ENCODE measurements around the gene DUSP3. TPM values are rescaled to one million over a fixed set of nuclear protein-coding genes. Genes with fewer than 3 reads are reported as not detected.
"Not testable (repeated sequence)": the region's sequence is repeated elsewhere in the genome, so short reads cannot be mapped to it uniquely, and the experiment has no call there.

The DUSP3 gene
- total RNA-seq, 1 donor from 2014 or later, result 39.7 TPM

DNA sequence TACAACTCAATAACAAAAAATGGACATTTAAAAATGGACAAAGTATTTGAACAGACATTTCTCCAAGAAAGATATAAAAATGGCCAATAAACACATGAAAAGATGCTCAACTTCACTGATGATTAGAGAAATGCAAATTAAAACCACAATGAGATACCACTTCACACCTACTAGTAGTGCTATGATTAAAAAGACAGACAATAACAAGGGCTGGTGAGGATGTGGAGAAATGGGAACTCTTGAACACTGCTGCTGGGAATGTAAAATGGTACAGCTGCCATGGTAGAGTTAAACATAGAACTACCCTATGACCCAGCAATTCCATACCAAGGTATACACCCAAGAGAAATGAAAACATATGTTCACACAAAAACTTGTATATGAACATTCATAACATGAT, 26.3 kb upstream of the DUSP3 start:
- no peaks in the 10 kb centered on the region for H3K9me3 ChIP-seq (ENCODE audit: control insufficient read depth in 3 of 3, low read length in 3 of 3)
- H3K9ac ChIP-seq (ENCODE audit: low read depth in 1 of 3, low read length in 3 of 3), result no peak overlapping the region
- no peak overlapping the region for H3K4me3 ChIP-seq (ENCODE audit: low read length in 3 of 3)
- H3K4me1 ChIP-seq (ENCODE audit: control insufficient read depth in 3 of 3, insufficient read depth in 3 of 3, low read length in 3 of 3), result no peaks in the 10 kb centered on the region
- H3K36me3 ChIP-seq (ENCODE audit: control insufficient read depth in 3 of 3, insufficient read depth in 3 of 3, low read length in 3 of 3), result no peaks in the 10 kb centered on the region
- H3K27ac ChIP-seq (ENCODE audit: low read depth, low read length), result no peak overlapping the region
- no peaks in the 10 kb centered on the region for H3K27me3 ChIP-seq (ENCODE audit: control insufficient read depth in 3 of 3, insufficient read depth in 3 of 3, low read length in 3 of 3)

DNA sequence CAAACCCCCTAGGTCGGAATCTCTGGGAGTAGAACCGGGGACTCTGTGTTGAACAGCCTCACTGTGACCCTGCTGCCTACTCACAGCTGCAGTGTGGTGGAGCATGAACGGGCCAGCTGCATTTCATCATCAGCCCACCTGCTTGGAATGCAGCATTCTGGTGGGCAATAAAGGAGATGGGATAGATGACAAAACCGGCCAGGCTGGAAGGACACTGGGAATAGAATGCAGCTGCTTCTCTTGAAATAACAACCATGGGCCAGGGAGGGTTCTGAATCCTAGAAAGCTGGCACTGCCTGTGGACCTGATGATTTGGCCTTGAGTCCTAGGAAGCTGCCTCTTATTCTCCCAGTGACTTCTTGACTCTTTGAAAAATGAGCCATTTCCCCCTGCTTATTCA, 25.0 kb upstream of the DUSP3 start:
- no peaks in the 10 kb centered on the region for H3K36me3 ChIP-seq (ENCODE audit: control insufficient read depth in 3 of 3, insufficient read depth in 3 of 3, low read length in 3 of 3)
- H3K9ac ChIP-seq (ENCODE audit: low read depth in 1 of 3, low read length in 3 of 3), result no peak overlapping the region
- H3K4me1 ChIP-seq (ENCODE audit: control insufficient read depth in 3 of 3, insufficient read depth in 3 of 3, low read length in 3 of 3), result no peaks in the 10 kb centered on the region

GRCh38 chr17:43801844-43802243, 23.1 kb upstream of the DUSP3 start:
- Histone ChIP-seq H3K27ac (ENCODE audit: low read depth, low read length) (no peak overlapping the region), H3K4me3 (ENCODE audit: low read length in 3 of 3) (no peak overlapping the region), H3K9me3 (ENCODE audit: control insufficient read depth in 3 of 3, low read length in 3 of 3) (no peaks in the 10 kb centered on the region), H3K36me3 (ENCODE audit: control insufficient read depth in 3 of 3, insufficient read depth in 3 of 3, low read length in 3 of 3) (no peaks in the 10 kb centered on the region), H3K9ac (ENCODE audit: low read depth in 1 of 3, low read length in 3 of 3) (no peak overlapping the region), H3K4me1 (ENCODE audit: control insufficient read depth in 3 of 3, insufficient read depth in 3 of 3, low read length in 3 of 3) (no peaks in the 10 kb centered on the region), H3K27me3 (ENCODE audit: control insufficient read depth in 3 of 3, insufficient read depth in 3 of 3, low read length in 3 of 3) (no peaks in the 10 kb centered on the region)

More for the DNA sequence above, 25.0 kb upstream of the DUSP3 start:
- H3K27ac ChIP-seq (ENCODE audit: low read depth, low read length), result no peak overlapping the region
- H3K27me3 ChIP-seq (ENCODE audit: control insufficient read depth in 3 of 3, insufficient read depth in 3 of 3, low read length in 3 of 3), result no peaks in the 10 kb centered on the region
- H3K9me3 ChIP-seq (ENCODE audit: control insufficient read depth in 3 of 3, low read length in 3 of 3), result no peaks in the 10 kb centered on the region
- no peak overlapping the region for H3K4me3 ChIP-seq (ENCODE audit: low read length in 3 of 3)

DNA sequence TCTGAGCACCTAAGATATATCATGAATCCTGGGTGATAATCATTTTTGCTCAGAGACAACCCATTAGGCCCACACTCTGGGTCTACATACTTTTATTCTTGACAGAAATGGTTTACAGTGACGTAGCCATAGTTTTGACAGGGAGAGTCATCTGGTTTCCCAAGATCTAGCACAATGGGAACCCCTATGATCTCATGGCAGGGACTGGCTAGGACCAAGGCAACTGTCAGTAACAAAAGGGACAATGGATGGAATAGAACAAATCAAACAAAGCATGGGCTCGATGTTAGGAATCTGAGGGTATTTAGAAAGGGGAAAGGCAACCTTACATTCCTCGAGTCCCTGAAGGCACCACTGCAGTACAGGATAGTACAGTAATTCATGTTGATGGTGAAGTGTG, 22.0 kb upstream of the DUSP3 start:
- Histone ChIP-seq H3K4me1 (ENCODE audit: control insufficient read depth in 3 of 3, insufficient read depth in 3 of 3, low read length in 3 of 3) (no peaks in the 10 kb centered on the region), H3K4me3 (ENCODE audit: low read length in 3 of 3) (no peak overlapping the region), H3K27ac (ENCODE audit: low read depth, low read length) (no peak overlapping the region), H3K9ac (ENCODE audit: low read depth in 1 of 3, low read length in 3 of 3) (no peak overlapping the region), H3K27me3 (ENCODE audit: control insufficient read depth in 3 of 3, insufficient read depth in 3 of 3, low read length in 3 of 3) (no peaks in the 10 kb centered on the region), H3K9me3 (ENCODE audit: control insufficient read depth in 3 of 3, low read length in 3 of 3) (no peaks in the 10 kb centered on the region), H3K36me3 (ENCODE audit: control insufficient read depth in 3 of 3, insufficient read depth in 3 of 3, low read length in 3 of 3) (no peaks in the 10 kb centered on the region)

DNA sequence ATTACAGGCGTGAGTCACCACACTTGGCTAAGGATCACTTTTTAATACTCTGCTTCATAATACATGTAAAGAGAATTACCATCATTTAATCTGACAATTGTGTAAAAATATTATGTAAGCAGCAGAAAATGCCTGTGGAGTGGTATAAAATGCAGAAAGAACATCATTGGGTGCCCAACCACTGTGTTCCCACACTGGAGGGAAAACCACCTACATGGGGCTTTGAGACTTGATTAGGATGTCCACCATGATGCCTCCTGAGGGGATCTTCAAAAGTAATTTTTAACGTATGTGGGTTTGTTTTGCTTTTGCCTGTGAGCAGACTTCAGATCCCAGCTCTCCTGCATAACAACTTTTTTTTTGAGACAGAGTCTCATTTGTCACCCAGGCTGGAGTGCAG, 20.3 kb upstream of the DUSP3 start:
- Histone ChIP-seq H3K4me1 (ENCODE audit: control insufficient read depth in 3 of 3, insufficient read depth in 3 of 3, low read length in 3 of 3) (no peaks in the 10 kb centered on the region), H3K4me3 (ENCODE audit: low read length in 3 of 3) (no peak overlapping the region), H3K27ac (ENCODE audit: low read depth, low read length) (no peak overlapping the region)

GRCh38 chr17:43798024-43798423, 19.2 kb upstream of the DUSP3 start:
- H3K27ac ChIP-seq (ENCODE audit: low read depth, low read length); H3K27me3 ChIP-seq (ENCODE audit: control insufficient read depth in 3 of 3, insufficient read depth in 3 of 3, low read length in 3 of 3); H3K4me3 ChIP-seq (ENCODE audit: low read length in 3 of 3); H3K4me1 ChIP-seq (ENCODE audit: control insufficient read depth in 3 of 3, insufficient read depth in 3 of 3, low read length in 3 of 3); H3K9ac ChIP-seq (ENCODE audit: low read depth in 1 of 3, low read length in 3 of 3); H3K9me3 ChIP-seq (ENCODE audit: control insufficient read depth in 3 of 3, low read length in 3 of 3); H3K36me3 ChIP-seq (ENCODE audit: control insufficient read depth in 3 of 3, insufficient read depth in 3 of 3, low read length in 3 of 3): not testable (repeated sequence)

More for the DNA sequence above, 20.3 kb upstream of the DUSP3 start:
- Histone ChIP-seq H3K9ac (ENCODE audit: low read depth in 1 of 3, low read length in 3 of 3) (no peak overlapping the region), H3K27me3 (ENCODE audit: control insufficient read depth in 3 of 3, insufficient read depth in 3 of 3, low read length in 3 of 3) (no peaks in the 10 kb centered on the region), H3K9me3 (ENCODE audit: control insufficient read depth in 3 of 3, low read length in 3 of 3) (no peaks in the 10 kb centered on the region), H3K36me3 (ENCODE audit: control insufficient read depth in 3 of 3, insufficient read depth in 3 of 3, low read length in 3 of 3) (no peaks in the 10 kb centered on the region)

DNA sequence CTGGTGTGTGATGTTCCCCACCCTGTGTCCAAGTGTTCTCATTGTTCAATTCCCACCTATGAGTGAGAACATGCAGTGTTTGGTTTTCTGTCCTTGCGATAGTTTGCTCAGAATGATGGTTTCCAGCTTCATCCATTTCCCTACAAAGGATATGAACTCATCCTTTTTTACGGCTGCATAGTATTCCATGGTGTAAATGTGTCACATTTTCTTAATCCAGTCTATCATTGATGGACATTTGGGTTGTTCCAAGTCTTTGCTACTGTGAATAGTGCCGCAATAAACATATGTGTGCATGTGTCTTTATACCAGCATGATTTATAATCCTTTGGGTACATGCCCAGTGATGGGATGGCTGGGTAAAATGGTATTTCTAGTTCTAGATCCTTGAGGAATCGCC, 13.9 kb upstream of the DUSP3 start:
- not testable (repeated sequence) for H3K9me3 ChIP-seq (ENCODE audit: control insufficient read depth in 3 of 3, low read length in 3 of 3); H3K27ac ChIP-seq (ENCODE audit: low read depth, low read length)

GRCh38 chr17:43791589-43791988, 12.8 kb upstream of the DUSP3 start:
- Histone ChIP-seq H3K9me3 (ENCODE audit: control insufficient read depth in 3 of 3, low read length in 3 of 3) (no peaks in the 10 kb centered on the region), H3K9ac (ENCODE audit: low read depth in 1 of 3, low read length in 3 of 3) (no peak overlapping the region), H3K4me3 (ENCODE audit: low read length in 3 of 3) (no peak overlapping the region), H3K27me3 (ENCODE audit: control insufficient read depth in 3 of 3, insufficient read depth in 3 of 3, low read length in 3 of 3) (no peaks in the 10 kb centered on the region), H3K27ac (ENCODE audit: low read depth, low read length) (no peak overlapping the region), H3K36me3 (ENCODE audit: control insufficient read depth in 3 of 3, insufficient read depth in 3 of 3, low read length in 3 of 3) (no peaks in the 10 kb centered on the region), H3K4me1 (ENCODE audit: control insufficient read depth in 3 of 3, insufficient read depth in 3 of 3, low read length in 3 of 3) (no peaks in the 10 kb centered on the region)

More for the DNA sequence above, 13.9 kb upstream of the DUSP3 start:
- not testable (repeated sequence) for H3K9ac ChIP-seq (ENCODE audit: low read depth in 1 of 3, low read length in 3 of 3); H3K27me3 ChIP-seq (ENCODE audit: control insufficient read depth in 3 of 3, insufficient read depth in 3 of 3, low read length in 3 of 3); H3K4me1 ChIP-seq (ENCODE audit: control insufficient read depth in 3 of 3, insufficient read depth in 3 of 3, low read length in 3 of 3); H3K4me3 ChIP-seq (ENCODE audit: low read length in 3 of 3); H3K36me3 ChIP-seq (ENCODE audit: control insufficient read depth in 3 of 3, insufficient read depth in 3 of 3, low read length in 3 of 3)

DNA sequence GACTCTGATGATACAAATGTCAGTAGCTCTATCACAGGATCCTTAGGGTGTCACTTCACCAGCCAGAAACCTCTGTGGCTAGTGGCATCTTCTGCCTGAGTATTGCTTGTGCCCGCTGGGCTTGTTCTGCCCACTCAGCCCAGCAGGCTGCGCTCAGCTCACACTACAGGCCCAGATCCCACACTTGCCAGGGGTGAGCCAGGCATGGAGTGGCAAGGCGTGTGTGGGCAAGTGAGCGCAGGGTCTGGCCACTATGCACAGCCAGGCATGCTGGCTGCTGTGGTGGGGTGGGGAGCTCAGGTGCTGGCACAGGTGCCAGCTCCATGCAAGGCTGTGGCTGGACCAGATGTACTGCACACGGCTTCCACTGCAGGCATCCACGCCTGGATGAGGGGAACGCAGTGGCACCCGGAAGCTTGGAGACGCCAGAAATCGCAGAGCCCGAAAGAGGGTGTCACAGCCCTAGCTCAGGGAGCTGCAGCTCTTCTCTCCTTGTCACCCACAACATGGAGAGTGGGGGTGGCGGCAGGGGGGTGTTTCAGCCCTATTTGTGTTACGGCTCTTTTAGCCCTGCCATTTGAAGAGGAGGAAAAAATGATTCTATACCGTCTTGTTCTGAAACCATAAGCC, 11.6 kb upstream of the DUSP3 start:
- H3K9me3 ChIP-seq (ENCODE audit: control insufficient read depth in 3 of 3, low read length in 3 of 3), result no peaks in the 10 kb centered on the region
- no peak overlapping the region for H3K27ac ChIP-seq (ENCODE audit: low read depth, low read length)
- H3K9ac ChIP-seq (ENCODE audit: low read depth in 1 of 3, low read length in 3 of 3), result no peak overlapping the region
- no peaks in the 10 kb centered on the region for H3K4me1 ChIP-seq (ENCODE audit: control insufficient read depth in 3 of 3, insufficient read depth in 3 of 3, low read length in 3 of 3)
- no peaks in the 10 kb centered on the region for H3K36me3 ChIP-seq (ENCODE audit: control insufficient read depth in 3 of 3, insufficient read depth in 3 of 3, low read length in 3 of 3)
- H3K4me3 ChIP-seq (ENCODE audit: low read length in 3 of 3), result no peak overlapping the region
- H3K27me3 ChIP-seq (ENCODE audit: control insufficient read depth in 3 of 3, insufficient read depth in 3 of 3, low read length in 3 of 3), result no peaks in the 10 kb centered on the region

DNA sequence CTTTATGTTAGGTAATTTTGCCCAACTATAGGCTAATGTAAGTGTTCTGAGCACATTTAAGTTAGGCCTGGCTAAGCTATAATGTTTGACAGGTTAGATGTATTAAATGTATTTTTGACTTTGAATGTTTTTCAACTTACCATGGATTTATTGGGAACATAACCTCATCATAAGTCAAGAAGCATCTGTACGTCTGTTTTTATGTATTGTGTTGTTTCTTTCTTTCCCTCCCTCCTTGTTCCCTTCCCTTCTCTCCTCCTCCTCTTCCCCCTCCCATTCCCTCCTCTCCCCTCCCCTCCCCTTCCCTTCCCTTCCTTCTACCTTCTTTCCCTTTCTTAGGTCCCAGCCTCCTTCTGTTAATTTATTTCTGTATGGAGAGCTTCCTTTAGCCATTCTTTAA, 10.7 kb upstream of the DUSP3 start:
- H3K9me3 ChIP-seq (ENCODE audit: control insufficient read depth in 3 of 3, low read length in 3 of 3), result no peaks in the 10 kb centered on the region
- H3K4me1 ChIP-seq (ENCODE audit: control insufficient read depth in 3 of 3, insufficient read depth in 3 of 3, low read length in 3 of 3), result no peaks in the 10 kb centered on the region
- no peak overlapping the region for H3K9ac ChIP-seq (ENCODE audit: low read depth in 1 of 3, low read length in 3 of 3)
- H3K27me3 ChIP-seq (ENCODE audit: control insufficient read depth in 3 of 3, insufficient read depth in 3 of 3, low read length in 3 of 3), result no peaks in the 10 kb centered on the region
- no peak overlapping the region for H3K4me3 ChIP-seq (ENCODE audit: low read length in 3 of 3)
- H3K36me3 ChIP-seq (ENCODE audit: control insufficient read depth in 3 of 3, insufficient read depth in 3 of 3, low read length in 3 of 3), result no peaks in the 10 kb centered on the region
- H3K27ac ChIP-seq (ENCODE audit: low read depth, low read length), result no peak overlapping the region

DNA sequence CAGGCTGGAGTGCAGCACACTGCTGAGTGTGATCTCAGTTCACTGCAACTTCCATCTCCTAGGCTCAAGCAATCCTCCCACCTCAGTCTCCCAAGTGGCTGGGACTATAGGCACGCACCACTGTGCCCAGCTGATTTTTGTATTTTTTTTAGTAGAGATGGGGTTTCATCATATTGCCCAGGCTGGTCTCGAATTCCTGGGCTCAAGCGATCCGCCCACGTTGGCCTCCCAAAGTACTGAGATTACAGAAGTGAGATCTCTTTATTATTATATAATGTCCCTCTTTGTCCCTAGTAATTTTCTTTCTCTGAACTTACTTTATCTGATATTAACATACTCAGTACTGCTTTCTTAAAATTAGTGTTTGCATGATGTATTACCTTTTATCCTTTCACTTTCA, 9.8 kb upstream of the DUSP3 start:
- Histone ChIP-seq H3K27ac (ENCODE audit: low read depth, low read length) (no peak overlapping the region), H3K27me3 (ENCODE audit: control insufficient read depth in 3 of 3, insufficient read depth in 3 of 3, low read length in 3 of 3) (no peaks in the 10 kb centered on the region), H3K4me3 (ENCODE audit: low read length in 3 of 3) (no peak overlapping the region), H3K4me1 (ENCODE audit: control insufficient read depth in 3 of 3, insufficient read depth in 3 of 3, low read length in 3 of 3) (no peaks in the 10 kb centered on the region), H3K9ac (ENCODE audit: low read depth in 1 of 3, low read length in 3 of 3) (no peak overlapping the region), H3K36me3 (ENCODE audit: control insufficient read depth in 3 of 3, insufficient read depth in 3 of 3, low read length in 3 of 3) (no peaks in the 10 kb centered on the region), H3K9me3 (ENCODE audit: control insufficient read depth in 3 of 3, low read length in 3 of 3) (no peaks in the 10 kb centered on the region)
